ENCODE measurements around the gene JMY.

JMY gene, protein sequence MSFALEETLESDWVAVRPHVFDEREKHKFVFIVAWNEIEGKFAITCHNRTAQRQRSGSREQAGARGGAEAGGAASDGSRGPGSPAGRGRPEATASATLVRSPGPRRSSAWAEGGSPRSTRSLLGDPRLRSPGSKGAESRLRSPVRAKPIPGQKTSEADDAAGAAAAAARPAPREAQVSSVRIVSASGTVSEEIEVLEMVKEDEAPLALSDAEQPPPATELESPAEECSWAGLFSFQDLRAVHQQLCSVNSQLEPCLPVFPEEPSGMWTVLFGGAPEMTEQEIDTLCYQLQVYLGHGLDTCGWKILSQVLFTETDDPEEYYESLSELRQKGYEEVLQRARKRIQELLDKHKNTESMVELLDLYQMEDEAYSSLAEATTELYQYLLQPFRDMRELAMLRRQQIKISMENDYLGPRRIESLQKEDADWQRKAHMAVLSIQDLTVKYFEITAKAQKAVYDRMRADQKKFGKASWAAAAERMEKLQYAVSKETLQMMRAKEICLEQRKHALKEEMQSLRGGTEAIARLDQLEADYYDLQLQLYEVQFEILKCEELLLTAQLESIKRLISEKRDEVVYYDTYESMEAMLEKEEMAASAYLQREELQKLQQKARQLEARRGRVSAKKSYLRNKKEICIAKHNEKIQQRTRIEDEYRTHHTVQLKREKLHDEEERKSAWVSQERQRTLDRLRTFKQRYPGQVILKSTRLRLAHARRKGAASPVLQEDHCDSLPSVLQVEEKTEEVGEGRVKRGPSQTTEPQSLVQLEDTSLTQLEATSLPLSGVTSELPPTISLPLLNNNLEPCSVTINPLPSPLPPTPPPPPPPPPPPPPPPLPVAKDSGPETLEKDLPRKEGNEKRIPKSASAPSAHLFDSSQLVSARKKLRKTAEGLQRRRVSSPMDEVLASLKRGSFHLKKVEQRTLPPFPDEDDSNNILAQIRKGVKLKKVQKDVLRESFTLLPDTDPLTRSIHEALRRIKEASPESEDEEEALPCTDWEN

DNA sequence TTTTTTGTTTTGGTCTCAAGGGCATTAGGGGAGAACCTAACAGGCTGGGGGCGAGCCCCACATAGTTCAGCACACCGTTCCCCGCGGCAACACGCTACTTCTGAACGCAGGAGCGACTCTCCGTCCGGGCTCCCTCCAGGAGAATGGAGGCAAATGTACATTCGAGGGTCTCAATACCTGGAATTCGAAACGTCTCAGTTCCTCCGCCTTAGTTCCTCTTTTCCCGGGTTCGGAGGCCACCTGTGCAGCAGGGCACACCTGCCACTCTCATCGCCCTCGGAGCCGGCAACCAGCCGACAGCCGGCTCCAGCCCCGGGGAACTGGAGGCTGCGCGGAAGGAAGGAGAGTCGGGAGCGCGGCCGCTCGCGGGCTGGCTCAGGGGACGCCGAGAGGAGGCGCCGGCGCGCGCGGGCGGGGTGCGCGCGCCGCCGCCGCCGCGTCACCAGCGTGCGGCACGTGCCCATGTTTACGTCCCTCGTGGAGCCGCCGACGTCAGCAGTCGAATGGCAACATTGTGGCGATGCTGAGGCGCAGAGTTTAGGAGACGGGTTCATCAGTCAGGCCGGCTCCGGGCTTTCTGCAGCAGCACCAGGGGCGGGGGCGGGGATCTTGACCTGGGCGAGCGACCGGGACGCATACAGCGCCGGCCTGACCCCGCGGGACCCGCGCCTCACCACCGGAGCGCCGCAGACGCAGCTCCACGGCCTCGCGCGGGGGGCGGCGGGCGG lies at the start of gene JMY:
Gene JMY, plus strand, starts transcription at position 498 of the 728 bp plus-strand sequence. CDS start 520 bp downstream, outside the sequence.
- peak; percentile 55 to 65 (median 62) for DNase-seq (ENCODE audit: low read depth in 2 of 3, low spot score in 2 of 3)

DNA sequence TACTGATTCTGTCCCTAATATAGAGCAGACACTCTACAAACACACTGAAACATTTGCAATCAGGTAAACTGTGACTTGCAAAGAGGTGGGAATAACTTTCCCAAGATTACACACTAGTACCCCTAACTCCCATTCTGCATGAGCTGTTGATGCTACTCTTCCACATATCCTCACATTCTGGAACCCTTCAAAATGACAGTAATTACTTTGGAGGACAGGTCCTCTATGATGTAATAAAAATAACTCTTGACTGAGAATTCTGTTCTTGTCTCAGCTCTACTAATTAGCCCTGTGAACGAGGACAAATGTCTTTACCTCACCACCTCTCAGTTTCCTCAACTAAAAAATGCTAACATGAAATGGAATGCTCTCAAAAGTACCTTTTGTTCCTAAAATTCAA lies 49.5 kb upstream of the JMY start:
- no peak for DNase-seq (ENCODE audit: low read depth in 2 of 3, low spot score in 2 of 3)

DNA sequence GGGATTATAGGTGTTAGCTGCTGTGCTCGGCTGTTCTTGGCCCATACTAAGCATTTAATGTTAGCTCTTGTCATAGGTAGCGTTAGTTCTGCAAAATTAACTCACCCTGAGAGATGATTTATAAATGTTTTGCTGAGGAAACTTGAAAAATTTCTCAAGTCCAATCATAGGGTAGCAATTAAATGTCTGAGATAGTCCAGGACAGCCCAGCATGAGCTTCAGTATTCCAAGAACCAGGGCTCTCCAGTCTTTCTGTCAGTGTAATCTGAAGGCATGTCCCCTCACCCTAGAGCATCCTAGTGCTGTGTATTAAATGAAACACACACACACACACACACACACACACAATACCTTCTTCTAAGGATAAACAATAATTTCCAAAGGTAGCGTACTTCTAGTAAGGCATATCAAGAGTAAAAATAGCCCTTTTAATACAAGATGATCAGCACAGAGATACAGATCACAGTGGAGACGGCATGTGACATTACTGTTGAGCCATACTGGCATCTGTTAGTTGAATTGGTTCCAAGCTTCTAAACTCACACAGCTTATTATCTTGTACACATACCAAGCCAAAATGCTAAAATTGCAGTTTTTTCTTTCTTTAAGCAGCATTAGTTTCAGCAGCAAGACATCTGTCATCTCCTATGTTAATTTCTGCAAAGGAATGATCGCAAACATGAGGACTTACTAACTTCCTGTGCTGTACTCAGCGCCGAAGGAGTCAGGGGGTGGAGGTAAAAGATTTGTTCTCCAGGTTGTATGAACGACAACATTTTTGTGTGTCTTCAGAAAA lies 46.3 kb upstream of the JMY start:
- no peak for DNase-seq (ENCODE audit: low read depth in 2 of 3, low spot score in 2 of 3)

DNA sequence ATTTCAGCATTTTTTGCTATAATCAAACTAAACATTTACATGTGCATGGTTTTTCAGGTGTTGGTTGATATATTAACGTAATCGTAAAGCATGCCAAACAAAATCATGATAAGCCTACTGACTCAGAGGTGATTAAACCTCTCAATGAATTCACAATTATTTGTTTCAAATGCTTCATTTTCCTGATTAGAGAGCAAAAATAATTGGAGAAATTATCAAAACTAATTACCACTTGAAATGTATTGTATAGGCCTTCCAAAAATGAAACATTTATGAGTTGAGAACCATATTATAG lies 45.7 kb upstream of the JMY start:
- DNase-seq (ENCODE audit: low read depth in 2 of 3, low spot score in 2 of 3), result no peak

DNA sequence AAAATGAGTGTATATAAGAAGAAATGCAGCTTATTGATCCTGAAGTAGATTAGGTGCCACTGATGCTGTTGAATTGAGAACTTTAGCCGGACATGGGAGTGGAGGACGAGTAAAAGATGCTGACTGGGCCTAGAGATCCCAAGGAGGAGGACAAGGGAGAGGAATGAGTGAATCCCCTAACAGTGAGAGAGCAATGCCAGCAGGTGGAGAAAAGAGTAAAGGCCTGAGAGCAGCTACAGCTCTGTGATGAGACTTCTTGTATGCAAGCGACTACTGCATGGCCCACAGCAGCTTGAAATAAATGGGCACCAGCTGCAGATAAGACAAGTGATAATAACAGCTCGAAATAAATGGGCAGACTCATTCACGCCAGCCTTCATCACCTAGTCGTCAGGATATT lies 44.5 kb upstream of the JMY start:
- DNase-seq (ENCODE audit: low read depth in 2 of 3, low spot score in 2 of 3), result no peak

DNA sequence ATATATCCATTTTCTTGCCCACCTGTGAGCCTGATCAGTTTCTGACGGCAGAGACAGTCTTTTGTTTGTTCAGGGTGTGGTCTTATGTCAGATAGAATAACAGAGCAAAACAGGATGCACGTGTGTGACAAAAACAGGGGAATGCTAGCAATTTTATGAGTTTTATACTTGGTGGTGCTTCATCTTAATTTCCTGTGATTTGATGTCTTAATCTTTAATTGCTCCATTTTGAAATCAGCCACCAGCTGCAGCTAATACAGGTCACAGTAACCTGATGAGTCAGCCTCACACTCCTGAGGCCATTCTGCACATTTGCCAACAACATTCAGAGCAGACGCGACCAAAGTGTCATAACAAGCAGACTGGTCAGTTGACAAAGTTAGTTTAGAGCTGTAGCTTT lies 42.3 kb upstream of the JMY start:
- DNase-seq (ENCODE audit: low read depth in 2 of 3, low spot score in 2 of 3), result no peak

DNA sequence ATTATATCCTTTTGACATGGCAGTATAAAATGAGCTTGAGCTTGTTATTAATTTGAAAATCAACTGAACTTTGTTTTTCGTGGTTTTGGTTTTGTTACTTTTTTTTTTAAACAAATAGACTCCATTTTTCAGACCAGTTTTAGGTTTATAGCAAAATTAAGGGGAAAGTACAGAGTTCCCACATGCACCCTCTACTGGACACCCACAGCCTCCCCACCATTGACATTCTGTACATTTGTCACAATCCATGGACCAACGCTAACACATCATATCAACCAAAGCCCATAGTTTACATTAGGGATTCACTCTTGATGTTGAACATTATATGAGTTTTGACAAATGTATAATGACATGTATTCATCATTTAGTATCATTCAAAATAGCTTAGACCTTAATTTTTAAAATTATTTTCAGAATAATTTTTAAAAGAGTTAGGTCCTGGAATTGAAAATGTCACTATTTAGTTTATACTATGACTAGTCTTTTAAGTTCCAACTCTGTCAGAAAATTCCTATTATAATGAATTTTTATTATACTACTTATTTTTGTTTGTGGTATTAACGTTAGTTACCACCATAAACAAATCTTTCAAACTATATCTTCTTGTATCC lies 35.3 kb upstream of the JMY start:
- DNase-seq (ENCODE audit: low read depth in 2 of 3, low spot score in 2 of 3), result no peak

DNA sequence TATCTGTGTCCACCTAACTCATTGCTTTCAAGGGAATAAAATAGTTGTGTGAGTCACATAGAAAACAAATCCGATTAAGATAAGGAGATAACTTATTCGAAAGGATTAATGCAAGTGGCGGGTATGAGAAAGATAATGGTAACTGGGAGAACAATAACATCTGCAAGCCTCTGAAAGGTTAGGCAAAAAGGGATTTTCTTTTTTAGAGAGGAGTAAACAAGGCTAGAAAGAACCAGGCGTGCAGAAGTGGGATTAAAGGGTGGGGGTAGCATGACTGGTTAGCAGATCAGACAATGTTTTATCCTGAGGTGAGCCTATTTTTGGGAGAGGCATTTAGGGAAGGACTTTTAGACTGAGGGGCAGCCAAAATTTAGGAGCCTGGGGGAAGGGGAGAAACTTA lies 34.7 kb upstream of the JMY start:
- no peak for DNase-seq (ENCODE audit: low read depth in 2 of 3, low spot score in 2 of 3)

DNA sequence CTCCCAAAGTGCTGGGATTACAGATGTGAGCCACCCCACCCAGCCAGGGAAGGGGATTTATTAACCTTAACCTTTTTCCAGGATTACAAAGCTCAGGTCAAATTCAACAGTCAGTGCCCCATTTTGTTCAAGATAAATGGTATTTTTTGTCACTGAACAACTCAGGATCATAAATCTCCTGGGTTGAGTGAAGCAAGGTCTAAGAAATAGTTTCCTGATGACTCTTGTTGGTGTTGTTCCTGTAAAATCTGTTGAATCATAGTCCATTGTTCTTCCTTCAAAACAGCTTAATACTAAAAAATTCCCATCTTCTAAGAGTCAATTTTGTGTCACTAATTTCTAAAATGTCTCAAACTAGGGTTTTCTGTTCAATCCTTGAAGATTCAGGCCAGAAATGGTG lies 33.9 kb upstream of the JMY start:
- no peak for DNase-seq (ENCODE audit: low read depth in 2 of 3, low spot score in 2 of 3)

DNA sequence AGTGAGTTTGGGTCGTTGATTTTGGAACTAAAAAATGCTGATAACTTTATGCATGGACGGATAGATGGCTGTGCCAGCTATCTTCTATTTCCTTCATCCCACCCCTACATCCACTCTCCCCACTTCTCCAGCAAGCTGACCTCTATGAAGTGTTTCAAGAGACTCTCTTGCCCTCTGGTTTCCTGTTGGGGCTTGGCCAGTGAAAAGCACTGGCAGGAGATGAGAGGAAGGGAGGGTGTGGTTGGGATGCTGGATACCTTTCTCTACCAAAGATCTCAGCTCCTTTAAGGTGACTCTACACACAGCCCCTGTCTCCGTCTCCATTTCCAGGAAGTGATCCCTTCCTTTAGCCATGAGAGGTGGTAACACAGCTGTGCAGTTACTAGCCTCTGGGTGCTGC lies 30.0 kb upstream of the JMY start:
- no peak for DNase-seq (ENCODE audit: low read depth in 2 of 3, low spot score in 2 of 3)

DNA sequence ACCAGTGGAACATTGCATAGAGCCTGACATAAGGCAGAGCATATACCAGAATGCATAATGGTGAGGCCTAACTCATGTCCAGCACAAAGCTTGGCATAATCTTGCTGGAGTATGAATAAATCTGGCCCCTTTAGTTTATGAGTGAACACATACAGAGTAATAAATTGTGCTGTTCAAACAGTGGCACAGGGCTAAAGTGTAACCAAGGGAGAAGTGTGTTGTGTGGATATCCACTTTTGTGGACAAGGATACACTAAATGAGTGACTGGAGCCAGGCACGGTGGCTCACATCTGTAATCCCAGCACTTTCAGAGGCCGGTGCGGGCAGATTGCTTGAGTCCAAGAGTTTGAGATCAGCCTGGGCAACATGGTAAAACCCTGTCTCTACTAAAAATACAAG lies 29.4 kb upstream of the JMY start:
- DNase-seq (ENCODE audit: low read depth in 2 of 3, low spot score in 2 of 3), result no peak

DNA sequence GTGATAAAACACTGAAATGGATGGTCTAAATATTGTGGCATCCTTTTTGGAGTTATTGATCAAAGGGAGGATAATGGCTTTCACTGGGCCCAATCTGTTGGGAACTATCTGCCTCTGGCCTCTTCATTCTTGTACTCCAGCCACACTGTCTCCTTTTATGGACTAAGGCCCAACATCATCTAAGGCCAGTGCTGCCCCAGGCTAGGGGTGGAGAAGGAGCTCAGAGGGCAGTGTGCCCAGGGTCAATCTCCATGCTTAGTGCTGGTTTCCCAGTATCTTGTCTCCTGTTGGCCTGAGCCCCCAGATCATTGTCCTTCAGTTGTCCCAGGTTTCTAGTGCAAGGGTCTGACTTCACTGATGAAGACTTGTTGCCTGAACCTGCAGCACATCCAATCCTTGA lies 26.4 kb upstream of the JMY start:
- no peak for DNase-seq (ENCODE audit: low read depth in 2 of 3, low spot score in 2 of 3)

DNA sequence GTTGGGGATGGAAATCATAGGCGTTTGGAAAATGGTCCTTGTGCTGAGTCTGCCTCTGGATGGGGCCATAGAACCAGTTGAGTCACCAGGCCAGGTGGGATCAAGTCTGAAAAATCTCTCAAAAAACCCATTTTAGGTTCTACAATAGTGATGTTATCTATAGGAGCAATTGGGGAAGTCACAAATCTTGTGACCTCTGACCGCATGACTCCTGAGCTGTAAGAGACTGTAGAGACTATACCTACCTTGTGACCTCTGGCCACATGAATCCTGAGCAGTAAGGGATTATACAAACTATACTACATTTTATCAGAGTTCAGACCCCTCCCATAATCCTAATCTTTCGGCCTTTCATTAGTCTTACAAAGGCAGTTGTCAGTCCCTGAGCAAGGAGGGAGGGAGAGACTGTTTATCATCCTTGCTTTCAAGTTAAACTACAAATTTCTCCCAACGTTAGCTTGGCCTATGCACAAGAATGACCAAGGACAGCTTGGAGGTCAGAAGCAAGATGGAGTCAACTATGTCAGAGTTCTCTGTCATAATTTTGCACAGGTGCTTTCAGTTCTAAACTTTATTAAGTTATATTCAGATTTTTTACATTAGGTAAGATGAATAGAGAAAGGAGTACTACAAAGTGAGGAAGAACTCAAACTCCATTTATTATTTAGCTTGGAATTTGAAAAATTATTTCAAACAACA lies 11.5 kb upstream of the JMY start:
- DNase-seq (ENCODE audit: low read depth in 2 of 3, low spot score in 2 of 3), result no peak

DNA sequence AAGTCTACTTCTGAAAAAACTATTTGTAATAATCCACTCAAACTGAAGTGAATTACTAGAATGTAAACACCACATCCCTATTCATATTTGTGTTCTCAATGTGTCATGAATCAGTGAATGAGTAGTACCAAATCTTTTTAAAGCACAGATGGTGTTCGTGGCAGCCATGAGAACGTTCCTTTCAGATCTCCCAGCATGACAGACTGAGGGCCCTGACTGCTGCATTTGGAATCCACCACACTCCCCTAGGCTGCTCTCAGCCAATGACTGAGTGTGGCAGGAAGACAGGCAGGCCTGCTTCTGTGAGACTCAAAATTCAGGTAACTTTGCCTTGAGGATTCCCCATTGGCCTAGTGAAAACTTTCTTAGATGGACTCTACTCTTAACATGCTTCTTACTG lies 10.9 kb upstream of the JMY start:
- no peak for DNase-seq (ENCODE audit: low read depth in 2 of 3, low spot score in 2 of 3)

DNA sequence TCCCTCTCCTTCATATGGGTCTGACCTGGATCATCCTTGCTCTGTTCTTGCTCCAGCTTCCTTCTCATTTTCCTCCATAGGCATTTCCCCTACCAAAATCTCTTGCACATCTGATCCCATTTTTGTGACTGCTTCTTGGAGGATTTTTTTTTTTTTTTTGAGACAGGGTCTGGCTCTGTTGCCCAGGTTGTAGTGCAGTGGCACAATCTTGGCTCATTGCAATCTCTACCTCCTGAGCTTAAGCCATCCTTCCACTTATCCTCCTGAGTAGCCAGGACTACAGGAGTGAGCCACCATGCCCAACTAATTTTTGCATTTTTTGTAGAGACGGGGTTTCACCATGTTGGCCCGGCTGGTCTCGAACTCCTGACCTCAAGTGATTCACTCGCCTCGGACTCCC lies 10.5 kb upstream of the JMY start:
- no peak for DNase-seq (ENCODE audit: low read depth in 2 of 3, low spot score in 2 of 3)

DNA sequence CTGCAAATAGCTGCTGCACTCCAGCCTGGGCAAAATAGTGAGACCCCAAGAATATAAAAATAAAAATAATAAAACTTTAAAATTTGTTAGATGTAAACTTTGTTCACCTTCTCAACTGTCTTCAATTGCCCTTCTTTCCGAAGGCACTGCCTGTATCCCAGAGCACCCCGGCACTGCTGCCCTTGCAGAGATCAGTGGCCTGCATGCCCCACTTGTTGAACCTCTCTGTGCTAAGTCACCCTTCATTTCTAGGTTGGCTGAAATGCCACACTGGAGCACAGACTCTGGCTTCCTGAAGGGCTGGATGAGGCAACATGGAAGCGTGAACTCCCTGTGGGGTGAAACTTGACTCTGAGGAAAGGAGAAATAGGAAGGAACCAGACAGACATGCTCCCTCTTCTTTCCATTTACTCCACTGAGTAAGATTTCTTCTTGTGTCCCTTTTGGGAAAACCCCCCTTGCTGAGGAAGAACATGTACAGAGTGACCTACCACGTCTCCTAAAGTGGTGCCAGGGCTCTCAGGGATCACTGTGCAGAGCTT lies 8.4 kb upstream of the JMY start:
- DNase-seq (ENCODE audit: low read depth in 2 of 3, low spot score in 2 of 3), result no peak

DNA sequence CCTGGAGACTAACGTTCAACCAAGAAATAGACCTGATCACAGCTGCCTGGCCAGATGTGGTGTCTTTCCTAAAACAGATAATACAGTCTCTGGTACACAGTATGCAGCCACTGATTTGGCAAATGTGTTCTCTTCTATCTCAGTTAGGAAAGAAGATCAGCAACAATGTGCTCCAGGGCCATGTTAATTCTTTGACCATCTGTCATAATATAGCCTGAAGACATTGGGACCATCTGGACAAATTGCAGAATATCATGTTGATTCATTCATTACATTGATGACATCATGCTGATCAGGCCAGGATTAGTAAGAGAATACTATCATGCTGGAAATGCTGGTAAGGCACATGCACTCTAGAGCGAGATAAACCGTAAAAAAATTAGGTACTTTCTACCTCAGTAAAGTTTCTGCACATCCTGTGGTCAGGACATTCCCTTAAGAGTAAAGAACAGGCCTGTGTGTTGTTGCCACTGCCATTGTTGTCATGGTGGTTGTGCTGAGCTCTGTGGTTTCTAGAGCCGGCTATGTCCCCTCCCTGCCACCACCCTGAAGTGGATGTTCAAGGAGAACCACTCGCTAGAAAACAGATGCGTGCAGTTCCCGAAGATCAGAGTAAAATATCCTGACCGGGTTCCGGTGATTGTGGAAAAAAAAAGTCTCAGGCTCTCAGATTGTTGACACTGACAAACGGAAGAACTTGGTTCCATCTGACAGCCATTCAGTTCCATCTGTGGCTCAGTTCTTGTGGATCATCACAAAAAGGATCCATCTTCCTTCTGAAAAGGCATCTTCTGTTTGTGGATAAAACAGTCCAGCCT lies 6.4 kb upstream of the JMY start:
- no peak for DNase-seq (ENCODE audit: low read depth in 2 of 3, low spot score in 2 of 3)

DNA sequence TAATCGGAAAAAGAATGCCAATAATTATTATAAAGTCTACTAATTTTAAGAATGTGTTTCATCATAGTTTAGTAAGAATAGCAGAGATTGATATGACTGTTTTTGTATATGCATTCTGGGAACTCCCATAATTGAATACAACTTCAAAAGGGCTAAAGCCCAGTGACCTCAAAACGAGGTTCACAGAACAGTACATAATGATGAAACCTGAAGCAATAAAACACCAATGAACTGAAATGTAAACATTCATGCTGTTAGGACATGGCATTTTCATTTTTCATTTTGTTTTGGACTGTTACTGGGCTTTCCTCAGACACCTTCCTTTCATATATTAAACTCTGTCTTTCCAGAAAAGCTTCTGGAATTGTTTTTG lies 684 bp upstream of the JMY start:
- no peak for DNase-seq (ENCODE audit: low read depth in 2 of 3, low spot score in 2 of 3)
